ENCODE results near the gene NCKAP5. TPM values are rescaled to one million over a fixed set of nuclear protein-coding genes. Genes with fewer than 3 reads are reported as not detected.

NCKAP5 gene
- total RNA-seq, 1 experiment from 2014 or later, result 1.1 TPM

DNA sequence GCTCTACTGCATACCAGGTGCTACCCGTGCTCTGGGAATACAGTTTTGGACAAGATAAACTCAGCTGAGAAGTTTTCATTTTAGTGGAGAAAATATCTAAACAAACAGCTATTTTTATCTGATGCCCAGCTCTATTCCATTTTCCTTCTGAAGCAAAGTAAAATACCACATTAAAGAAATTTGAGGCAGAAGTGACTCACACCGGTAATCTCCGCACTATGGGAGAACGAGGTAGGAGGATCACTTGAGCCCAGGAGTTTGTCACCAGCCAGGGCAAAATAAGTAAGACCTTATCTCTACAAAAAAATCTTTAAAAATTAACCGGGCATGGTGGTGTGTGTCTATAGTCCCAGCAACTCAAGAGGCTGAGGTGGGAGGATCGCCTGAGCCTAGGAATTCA, 482.1 kb downstream of the NCKAP5 start:
- peak; percentile 19 for DNase-seq (ENCODE audit: low read depth)

DNA sequence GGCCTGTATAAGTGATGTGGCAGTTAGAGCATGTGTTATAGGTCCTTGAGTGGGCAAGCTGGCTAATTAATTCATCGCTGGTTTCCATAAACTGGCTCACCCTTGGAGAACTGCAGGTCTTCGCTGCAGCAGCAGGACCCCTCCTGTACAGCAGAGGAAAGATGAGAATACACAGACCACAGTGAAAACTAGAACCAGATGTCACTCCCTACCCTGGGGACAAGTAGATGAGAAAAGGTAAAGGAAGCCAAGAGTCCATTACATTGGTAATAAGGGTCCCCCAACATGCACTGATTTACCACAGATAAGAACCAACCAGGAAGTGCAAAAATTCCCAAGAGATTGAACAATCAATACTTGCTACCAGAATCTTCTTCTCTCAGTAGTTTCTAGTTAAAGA, 482.6 kb downstream of the NCKAP5 start:
- peak; percentile 20 for DNase-seq (ENCODE audit: low read depth)

GRCh38 chr2:133082034-133082433, 486.2 kb downstream of the NCKAP5 start:
- no peak for DNase-seq (ENCODE audit: low read depth)

- DNase-seq (ENCODE audit: low read depth), result no peak
Measured at GRCh38 chr2:133080822-133081221, 487.4 kb downstream of the NCKAP5 start.

GRCh38 chr2:133078667-133079411, 489.4 kb downstream of the NCKAP5 start:
- no peak for DNase-seq (ENCODE audit: low read depth)

DNA sequence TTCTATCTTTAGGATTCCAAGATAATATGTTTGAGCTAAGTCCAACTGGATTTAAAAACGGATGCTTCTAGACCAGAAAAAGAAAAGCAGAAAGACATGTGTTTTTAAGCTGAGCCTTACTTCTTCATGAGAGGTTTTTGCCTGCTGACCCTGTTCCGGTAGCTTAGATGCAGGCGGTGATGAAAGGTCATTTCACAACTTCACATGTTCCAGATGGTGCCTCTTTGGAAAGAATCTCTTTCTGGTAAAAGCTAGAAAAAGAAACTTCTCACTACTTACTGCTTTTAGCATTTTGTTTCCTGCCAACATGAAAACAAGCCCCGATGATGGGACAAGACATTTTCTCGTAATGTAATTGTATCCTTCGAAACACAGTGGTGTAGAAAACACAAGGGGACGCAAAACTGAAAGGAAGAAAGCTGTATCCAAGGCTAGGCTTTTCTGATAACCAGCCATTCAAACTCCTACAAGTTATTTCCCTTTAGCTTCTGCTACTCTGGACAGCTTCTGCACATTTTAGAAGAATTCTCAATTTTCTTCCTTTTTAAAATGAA, 490.9 kb downstream of the NCKAP5 start:
- no peak for DNase-seq (ENCODE audit: low read depth)

GRCh38 chr2:133072837-133073694, 495.2 kb downstream of the NCKAP5 start:
- no peak for DNase-seq (ENCODE audit: low read depth)

GRCh38 chr2:133063775-133064174, 504.5 kb downstream of the NCKAP5 start:
- DNase-seq (ENCODE audit: low read depth), result peak; percentile 21

DNA sequence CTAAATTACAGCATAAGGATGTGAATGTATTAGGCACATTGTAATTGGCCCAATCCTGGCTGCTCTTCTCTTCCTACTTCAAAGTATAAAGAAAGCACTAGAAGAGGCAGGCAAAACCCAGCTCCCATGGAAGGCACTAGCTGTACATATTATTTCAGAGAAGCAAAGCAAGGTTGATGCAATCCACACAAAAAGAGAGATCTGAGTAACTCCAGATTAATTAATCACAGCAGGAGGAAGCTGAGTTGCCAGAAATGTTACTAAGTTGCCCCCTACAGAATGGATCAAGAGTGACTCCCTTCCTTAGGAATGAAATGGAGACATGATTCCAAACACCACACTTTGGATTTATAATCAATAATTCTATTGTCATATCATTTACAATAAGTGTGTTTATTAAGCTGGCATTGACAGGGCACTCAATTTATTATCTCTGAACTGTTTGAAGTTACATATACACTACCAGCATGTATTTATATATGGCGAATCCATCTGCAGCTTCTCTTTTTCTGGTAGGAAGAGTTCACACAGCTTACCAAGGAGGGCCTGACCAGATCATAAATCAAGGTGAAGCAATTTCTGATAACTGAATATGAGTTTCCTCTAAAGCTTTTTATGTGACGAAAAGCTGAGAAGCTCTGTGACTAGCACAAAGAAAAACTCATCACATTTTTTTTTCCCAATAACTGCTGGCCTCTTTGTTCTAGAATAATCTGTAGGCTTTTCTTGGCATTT, 505.2 kb downstream of the NCKAP5 start:
- DNase-seq (ENCODE audit: low read depth), result no peak

- DNase-seq (ENCODE audit: low read depth), result no peak
Measured at GRCh38 chr2:133061874-133062593, 506.2 kb downstream of the NCKAP5 start.

DNA sequence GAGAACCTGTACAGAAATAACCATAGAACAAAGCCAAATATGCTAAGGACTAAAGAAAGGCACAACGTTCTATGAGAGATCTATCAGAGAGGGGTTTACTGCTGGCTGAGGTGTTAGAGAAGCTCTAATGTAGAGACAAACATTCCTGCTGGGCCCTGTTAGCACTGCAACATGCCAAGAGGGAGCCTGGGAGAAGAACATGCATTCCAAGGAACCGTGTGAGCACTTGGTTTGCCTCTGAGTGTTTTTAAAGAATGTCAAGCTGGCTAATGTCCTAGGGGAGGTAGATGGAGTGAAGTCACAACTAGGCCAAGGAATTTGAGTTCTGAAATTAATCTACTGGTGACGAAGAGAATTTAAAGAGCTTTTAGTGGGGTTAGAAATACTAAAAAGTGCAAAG, 514.0 kb downstream of the NCKAP5 start:
- no peak for DNase-seq (ENCODE audit: low read depth)

- no peak for DNase-seq (ENCODE audit: low read depth)
Measured at GRCh38 chr2:133053541-133053940, 514.7 kb downstream of the NCKAP5 start.

GRCh38 chr2:133045787-133046186, 522.5 kb downstream of the NCKAP5 start:
- no peak for DNase-seq (ENCODE audit: low read depth)

DNA sequence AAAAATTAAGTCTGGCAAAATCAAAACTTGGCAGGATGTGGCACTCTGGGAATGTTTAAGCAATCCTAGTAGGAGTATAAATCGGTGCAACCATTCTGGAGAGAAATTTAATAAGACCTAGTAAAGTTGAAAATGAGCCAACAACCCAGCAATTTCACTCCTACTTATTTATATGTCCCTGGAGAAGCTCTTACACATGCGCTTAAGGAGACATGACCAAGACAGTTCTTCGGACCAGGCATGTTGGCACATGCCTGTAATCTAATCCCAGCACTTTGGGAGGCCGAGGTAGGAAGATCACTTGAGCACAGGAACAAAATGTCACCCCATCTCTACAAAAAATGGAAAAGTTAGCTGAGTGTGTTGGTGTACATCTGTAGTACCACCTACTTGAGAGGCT, 523.7 kb downstream of the NCKAP5 start:
- DNase-seq (ENCODE audit: low read depth), result no peak

DNA sequence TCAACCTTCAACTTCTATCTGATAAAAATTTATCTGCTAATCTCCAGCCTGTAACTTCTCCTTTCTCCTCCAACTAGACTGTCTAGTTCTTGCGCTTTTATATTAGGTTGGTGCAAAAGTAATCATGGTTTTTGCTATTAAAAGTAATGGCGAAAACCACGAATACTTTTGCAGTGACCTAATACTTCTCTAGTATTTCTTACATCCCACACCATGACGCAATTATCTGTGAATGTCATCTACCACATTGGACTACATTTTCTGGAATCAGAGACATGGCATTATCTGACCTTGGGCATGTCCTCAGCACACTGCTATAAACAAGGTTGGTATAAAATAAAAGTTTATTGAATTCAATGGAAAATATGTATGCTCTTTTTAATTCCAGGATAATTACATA, 528.1 kb downstream of the NCKAP5 start:
- peak; percentile 7 for DNase-seq (ENCODE audit: low read depth)

- DNase-seq (ENCODE audit: low read depth), result no peak
Measured at GRCh38 chr2:133039531-133039930, 528.7 kb downstream of the NCKAP5 start.

GRCh38 chr2:133026536-133027177, 541.6 kb downstream of the NCKAP5 start:
- no peak for DNase-seq (ENCODE audit: low read depth)

DNA sequence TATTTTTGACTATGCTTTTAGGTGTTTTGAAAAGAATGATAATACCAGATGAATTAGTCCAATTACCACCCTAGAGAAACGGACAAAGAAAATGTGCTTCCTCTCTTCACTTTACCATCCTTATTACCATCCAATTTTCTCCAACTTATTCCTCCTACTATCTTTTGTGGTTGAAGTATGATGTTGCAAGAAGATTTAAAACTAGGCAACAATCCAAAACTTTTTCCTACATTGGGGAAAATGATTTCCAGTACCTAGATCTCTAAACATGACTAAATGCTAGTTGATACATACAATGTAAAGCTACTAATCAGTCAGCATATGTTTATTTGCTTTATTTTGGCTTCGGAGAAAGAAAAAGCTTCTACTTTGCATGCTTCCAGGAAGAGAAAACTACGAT, 543.3 kb downstream of the NCKAP5 start:
- DNase-seq (ENCODE audit: low read depth), result no peak

GRCh38 chr2:133012847-133013734, 555.2 kb downstream of the NCKAP5 start:
- no peak for DNase-seq (ENCODE audit: low read depth)

- DNase-seq (ENCODE audit: low read depth), result no peak
Measured at GRCh38 chr2:133004623-133005022, 563.6 kb downstream of the NCKAP5 start.

Data from RPMI7951 (cell line).